ENCODE results near the gene SURF4.
"Not testable (repeated sequence)": the region's sequence is repeated elsewhere in the genome, so short reads cannot be mapped to it uniquely, and the experiment has no call there.

The SURF4 gene

DNA sequence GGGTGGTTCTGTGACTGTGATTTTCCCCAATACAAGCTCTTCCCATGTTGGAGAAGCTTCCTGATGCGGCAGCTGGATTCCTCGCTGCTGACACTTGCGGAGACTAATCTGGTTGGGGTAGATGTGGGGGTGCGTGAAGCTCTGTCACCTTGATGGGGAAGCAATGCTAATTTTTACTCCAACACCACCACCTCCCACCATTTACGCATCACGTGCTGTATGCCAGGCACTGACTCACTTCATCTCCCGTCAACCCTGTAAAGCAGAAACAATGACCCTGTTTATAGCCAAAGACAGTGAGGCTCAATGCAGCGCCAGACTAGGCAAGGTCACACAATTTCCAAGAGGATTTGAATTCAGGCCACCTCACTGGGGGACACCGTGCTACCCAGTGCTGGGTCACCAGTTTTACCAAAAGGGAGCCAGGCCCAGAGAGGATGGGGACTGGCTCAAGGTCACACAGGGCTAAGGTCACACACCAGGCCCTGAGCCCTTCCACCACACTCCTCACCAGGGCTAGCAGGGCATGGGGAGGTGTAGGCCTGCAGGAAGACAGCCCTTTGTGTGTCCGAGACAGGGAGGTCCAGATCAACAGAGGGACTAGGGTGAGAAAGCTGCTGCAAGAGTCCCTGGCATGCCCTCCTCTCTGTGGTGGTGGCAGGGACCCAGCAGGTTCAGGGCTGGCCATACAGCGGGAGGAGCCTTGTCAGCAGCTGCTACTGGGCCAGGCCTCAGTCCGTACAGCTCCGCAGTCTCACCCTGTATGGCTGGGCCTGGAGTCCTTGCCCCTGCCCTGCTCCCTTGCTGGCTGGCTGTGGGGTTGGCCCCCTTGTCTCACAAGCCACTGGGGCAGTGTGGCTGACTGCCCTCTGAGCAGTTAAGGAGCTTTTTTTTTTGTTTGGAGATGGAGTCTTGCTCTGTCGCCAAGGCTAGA is 3.6 kb upstream of the SURF4 start:
- TF ChIP-seq, protein P1, sequence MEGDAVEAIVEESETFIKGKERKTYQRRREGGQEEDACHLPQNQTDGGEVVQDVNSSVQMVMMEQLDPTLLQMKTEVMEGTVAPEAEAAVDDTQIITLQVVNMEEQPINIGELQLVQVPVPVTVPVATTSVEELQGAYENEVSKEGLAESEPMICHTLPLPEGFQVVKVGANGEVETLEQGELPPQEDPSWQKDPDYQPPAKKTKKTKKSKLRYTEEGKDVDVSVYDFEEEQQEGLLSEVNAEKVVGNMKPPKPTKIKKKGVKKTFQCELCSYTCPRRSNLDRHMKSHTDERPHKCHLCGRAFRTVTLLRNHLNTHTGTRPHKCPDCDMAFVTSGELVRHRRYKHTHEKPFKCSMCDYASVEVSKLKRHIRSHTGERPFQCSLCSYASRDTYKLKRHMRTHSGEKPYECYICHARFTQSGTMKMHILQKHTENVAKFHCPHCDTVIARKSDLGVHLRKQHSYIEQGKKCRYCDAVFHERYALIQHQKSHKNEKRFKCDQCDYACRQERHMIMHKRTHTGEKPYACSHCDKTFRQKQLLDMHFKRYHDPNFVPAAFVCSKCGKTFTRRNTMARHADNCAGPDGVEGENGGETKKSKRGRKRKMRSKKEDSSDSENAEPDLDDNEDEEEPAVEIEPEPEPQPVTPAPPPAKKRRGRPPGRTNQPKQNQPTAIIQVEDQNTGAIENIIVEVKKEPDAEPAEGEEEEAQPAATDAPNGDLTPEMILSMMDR (conservative IDR thresholded peaks at IDR 0.05; ENCODE audit: low read depth, low read length) = no peak
- no peak overlapping the region for H3K4me3 ChIP-seq (ENCODE audit: low read length)
- DNase-seq (ENCODE audit: low read depth) = no peak

DNA sequence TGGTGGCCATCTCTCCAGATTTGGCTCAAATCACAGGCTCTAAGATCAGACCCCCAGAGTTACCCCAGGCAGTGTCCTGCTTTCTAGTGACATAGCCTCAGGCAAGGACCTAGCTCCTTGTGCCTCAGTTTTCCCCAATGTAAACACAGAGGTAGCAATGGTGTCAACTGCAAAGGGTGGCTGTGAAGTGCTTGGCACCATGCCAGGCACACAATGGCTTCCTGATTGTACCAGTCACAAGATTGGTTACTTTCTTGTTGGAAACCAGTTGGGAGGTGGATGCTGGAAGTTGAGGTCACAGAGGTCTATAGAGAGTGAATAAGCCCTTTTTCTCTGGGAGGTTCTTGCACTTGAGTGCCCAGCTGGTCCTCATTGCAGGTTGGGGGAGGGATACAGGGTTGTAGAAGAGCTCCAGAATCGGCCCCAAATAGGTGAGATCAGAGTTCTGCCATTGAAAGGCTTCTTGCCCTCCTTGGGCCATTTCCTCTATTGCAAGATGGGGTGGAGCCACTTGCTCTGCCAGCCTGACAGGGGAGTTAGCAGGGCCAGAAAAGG is 2.6 kb upstream of the SURF4 start:
- TF ChIP-seq, protein P1 (conservative IDR thresholded peaks at IDR 0.05; ENCODE audit: low read depth, low read length) = no peak
- H3K4me3 ChIP-seq (ENCODE audit: low read length) = no peak overlapping the region
- no peak for DNase-seq (ENCODE audit: low read depth)

DNA sequence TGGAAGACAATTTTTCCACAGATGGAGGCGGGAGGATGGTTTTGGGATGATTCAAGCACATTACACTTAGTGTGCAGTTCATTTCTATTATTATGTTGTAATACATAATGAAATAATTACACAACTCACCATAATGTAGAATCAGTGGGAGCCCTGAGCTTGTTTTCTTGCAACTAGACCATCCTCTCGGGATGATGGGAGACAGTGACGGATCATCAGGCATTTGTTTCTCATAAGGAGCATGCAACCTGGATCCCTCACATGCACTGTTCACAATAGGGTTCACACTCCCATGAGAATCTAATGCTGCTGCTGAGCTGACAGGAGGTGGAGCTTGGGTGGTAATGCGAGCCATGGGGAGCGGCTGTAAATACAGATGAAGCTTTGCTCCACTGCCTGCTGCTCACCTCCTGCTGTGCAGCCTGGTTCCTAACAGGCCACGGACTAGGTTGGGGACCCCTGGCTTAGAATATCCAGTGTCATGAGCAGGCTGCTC is 1.9 kb upstream of the SURF4 start:
- no peak for DNase-seq (ENCODE audit: low read depth)
- TF ChIP-seq, protein P1 (conservative IDR thresholded peaks at IDR 0.05; ENCODE audit: low read depth, low read length) = no peak
- H3K4me3 ChIP-seq (ENCODE audit: low read length) = no peak overlapping the region

DNA sequence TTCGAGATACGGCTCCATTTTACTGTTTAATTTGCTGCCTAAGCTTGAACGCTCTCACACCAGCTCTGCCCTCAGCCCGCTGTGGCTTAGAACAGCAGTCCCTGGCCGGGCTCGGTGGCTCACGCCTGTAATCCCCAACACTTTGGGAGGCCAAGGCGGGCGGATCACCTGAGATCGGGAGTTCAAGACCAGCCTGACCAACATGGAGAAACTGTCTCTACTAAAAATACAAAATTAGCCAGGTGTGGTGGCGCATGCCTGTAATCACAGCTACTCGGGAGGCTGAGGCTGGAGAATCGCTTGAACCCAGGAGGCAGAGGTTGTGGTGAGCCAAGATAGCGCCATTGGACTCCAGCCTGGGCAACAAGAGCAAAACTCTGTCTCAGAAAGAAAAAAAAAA is 1.4 kb upstream of the SURF4 start:
- H3K4me3 ChIP-seq (ENCODE audit: low read length); DNase-seq (ENCODE audit: low read depth): not testable (repeated sequence)

DNA sequence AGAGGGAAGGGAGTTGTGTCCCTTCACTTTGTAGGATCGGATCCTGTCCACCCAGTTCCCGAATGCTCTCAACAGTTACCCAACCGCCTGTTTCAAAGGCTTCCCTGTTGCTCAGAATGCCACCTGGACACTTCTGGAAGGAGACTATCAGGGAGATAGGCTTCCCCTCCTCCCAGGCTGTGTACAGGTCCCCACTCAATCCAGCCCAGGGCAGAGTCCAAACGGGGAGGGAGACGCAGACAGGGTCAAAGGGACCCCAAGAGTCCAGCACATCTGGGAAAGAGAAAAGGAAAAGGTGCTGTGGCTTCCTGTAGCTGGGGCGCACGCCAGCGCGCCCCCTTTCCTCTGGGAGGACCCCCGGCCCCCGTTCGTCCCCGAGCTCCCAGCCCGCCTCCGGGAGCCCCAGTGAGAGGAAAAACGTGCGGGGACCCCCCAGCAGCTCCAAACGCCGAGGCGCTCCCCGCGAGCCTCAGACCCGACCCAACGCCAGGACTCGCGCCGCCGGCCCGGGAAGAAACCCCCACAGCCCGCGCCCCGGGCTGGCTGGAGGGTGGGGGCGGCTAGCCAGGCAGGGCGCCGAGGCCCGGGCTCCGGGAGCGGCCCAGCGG is 640 bp downstream of the SURF4 start:
- TF ChIP-seq, protein P1 (conservative IDR thresholded peaks at IDR 0.05; ENCODE audit: low read depth, low read length) = no peak
- peak overlapping the region; percentile 98 for H3K4me3 ChIP-seq (ENCODE audit: low read length)
- DNase-seq (ENCODE audit: low read depth) = no peak

DNA sequence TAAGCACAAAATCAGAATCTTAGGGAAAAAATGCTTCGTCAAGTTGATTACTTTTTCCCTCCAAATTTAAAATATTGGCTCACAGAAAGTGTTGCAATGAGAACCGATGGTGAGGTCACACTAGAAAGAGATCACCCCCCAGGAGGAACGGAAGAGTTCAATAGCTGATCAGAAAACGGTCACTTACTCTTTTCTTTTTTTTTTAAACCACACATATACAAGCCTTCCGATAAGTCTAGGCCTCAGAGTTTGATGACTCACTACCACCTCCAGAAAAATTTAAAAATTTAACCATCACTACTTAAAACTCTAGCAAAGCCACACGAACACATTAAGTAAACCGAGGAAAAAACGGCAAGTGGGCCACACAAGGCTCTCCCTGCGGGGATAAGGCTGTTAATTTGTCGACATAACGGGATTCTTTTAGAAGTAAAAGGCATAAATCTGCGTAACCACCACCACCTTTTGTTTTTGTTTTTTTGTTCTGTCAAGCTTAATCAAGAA is 1.2 kb downstream of the SURF4 start:
- no peak for DNase-seq (ENCODE audit: low read depth)
- TF ChIP-seq, protein P1 (conservative IDR thresholded peaks at IDR 0.05; ENCODE audit: low read depth, low read length) = no peak
- H3K4me3 ChIP-seq (ENCODE audit: low read length) = peak overlapping the region; percentile 98

DNA sequence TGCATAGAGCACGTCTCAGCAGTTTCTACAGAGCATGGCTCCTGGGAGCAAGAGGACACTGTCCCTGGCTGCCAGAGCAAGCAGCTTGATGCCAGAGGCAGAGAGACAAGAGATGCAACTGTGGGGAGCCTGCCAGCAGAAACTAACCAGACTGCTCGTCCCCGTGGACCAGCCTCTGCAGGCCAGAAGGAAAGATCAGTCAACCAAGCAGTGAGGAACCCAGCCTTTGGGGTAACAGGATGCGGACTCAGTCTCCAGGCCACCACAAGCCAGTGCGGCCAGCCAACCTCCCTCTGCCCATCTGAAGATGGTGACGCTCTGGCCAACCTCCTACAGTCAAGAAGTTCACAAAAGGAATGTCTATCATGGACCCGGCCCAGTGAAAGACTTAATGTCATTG is 3.7 kb downstream of the SURF4 start:
- DNase-seq (ENCODE audit: low read depth) = no peak
- TF ChIP-seq, protein P1 (conservative IDR thresholded peaks at IDR 0.05; ENCODE audit: low read depth, low read length) = no peak
- H3K4me3 ChIP-seq (ENCODE audit: low read length) = no peak overlapping the region
